Measurements from ENCODE around the gene GGTLC2. TPM values are rescaled to one million over a fixed set of nuclear protein-coding genes. Genes with fewer than 3 reads are reported as not detected.
"Not testable (repeated sequence)": the region's sequence is repeated elsewhere in the genome, so short reads cannot be mapped to it uniquely, and the experiment has no call there.

The GGTLC2 gene
- total and polyA plus RNA-seq, 8 donors = not detected

- H3K36me3 ChIP-seq = no peaks in the 10 kb centered on the region
- no peaks in the 10 kb centered on the region for H3K4me1 ChIP-seq
- no peak for TF ChIP-seq EP300 (IDR thresholded peaks at IDR 0.05)
- TF ChIP-seq POLR2A (IDR thresholded peaks at IDR 0.05) = no peak
- TF ChIP-seq POLR2AphosphoS5 (IDR thresholded peaks at IDR 0.05) = no peak
- no peak for TF ChIP-seq CTCF (IDR thresholded peaks at IDR 0.05)
- 57 to 69% (median 59%) methylated on average over 3 of the region's 3 CpGs for WGBS, 5 donors
- peaks cover 0 to 7% (median 0%) of the 10 kb centered on the region in 4 donors for H3K9me3 ChIP-seq
- DNase-seq = no peak
- no peak overlapping the region for H3K4me3 ChIP-seq
- H3K27me3 ChIP-seq = peaks cover 0 to 17% (median 0%) of the 10 kb centered on the region in 3 donors
- no peak overlapping the region for H3K27ac ChIP-seq
- intact Hi-C loops (cut with DNase I; ENCODE audit: low total_unique reads) = no loop called here
These were observed 24.5 kb upstream of the GGTLC2 start for GRCh38 chr22:22619765-22620414.

DNA sequence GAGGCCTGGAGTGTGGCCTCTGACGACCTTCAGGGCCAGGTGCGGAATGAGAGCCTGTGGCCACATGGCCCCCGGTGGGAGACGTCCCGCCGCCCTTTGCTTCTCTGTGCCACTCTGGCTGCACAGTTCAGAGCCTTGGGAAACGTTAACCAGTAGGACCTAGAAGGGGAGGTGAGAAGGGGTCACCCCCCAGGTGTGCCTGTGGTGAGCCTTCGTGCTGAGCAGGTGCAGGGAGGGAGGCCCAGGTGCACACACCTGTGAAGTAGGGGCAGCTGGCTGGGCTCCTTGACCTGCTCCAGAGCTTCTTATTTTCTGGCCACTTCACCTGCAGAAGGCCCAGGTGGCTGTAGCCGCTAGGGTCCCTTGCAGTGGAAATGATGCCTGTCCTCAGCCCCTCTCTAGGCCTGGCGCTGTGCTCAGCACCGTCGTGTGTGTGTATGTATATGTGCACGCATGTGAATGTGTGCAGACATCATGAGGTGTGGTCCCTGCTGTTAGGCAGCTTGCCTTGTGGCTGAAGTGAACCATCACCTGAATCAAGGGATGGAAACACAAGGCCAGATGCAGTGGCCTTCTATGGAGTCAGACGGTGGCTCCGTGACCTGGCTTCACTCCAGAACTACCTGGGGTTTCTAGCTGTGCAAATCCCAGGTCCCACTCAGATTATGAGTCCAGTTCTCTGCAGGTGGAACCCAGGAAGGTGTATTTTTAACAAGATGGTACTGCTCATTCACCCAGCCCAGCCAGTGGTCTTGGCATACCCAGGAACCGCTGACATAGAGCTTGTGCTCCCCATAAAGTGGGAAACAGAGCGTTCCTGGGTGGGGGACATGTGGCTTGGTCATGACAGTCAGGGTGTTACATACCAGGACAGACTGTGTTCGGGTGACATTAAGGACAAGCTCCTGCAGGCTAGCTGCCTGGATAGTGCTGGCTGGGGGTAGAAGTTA lies 15.6 kb upstream of the GGTLC2 start:
- 78 to 83% (median 81%) methylated on average over 9 to 12 of the region's 18 CpGs for WGBS, 5 donors
- H3K4me1 ChIP-seq; H3K4me3 ChIP-seq; DNase-seq; H3K9me3 ChIP-seq; intact Hi-C loops (cut with DNase I; ENCODE audit: low total_unique reads); H3K27ac ChIP-seq; H3K36me3 ChIP-seq; H3K27me3 ChIP-seq: not testable (repeated sequence)

DNA sequence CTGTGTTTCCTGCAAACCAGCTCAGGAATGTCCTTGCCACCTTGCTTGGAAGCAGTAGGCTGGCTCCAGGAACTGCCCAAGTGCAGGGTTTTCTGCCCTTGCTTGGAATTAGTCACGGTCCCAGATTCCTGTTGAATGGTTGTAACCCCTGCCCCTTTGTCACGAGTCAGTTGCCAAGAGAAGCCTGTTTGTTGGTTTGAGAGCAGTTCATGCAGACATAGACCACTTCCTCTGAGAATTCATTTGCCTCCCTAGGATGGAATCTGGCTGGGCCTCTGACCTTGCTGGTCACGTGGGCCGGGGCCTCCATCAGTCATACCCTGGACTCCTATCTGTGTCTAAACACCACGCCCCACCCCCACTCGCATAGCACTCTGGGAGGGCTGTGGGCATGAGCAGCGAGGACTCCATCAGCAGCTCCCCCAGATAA lies 13.2 kb upstream of the GGTLC2 start:
- H3K27ac ChIP-seq; H3K27me3 ChIP-seq; DNase-seq; H3K4me1 ChIP-seq; H3K36me3 ChIP-seq; intact Hi-C loops (cut with DNase I; ENCODE audit: low total_unique reads); H3K4me3 ChIP-seq; H3K9me3 ChIP-seq: not testable (repeated sequence)
- WGBS, 5 donors = 27 to 30% (median 29%) methylated on average over 2 to 7 of the region's 7 CpGs

DNA sequence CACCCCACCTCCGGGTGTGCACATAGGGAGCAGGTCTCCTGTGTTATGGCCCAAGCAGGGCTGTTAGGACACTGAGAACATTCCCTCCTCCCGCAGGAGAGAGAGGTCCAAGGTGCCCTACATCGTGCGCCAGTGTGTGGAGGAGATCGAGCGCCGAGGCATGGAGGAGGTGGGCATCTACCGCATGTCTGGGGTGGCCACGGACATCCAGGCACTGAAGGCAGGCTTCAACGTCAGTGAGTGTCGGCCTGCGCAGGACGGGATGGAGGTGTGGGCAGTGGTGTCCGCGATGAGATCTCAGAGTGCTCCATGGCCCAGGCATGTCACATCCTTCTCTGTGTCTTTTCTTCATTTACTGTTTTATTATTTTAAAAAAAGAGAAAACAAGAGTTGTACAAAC lies 12.2 kb upstream of the GGTLC2 start:
- DNase-seq; intact Hi-C loops (cut with DNase I; ENCODE audit: low total_unique reads): not testable (repeated sequence)

GRCh38 chr22:22633533-22633932 lies 10.9 kb upstream of the GGTLC2 start:
- intact Hi-C loops (cut with DNase I; ENCODE audit: low total_unique reads) = not testable (repeated sequence)
- 81 to 91% (median 83%) methylated on average over 13 to 14 of the region's 14 CpGs for WGBS, 5 donors

More for the DNA sequence above, 12.2 kb upstream of the GGTLC2 start:
- not testable (repeated sequence) for H3K4me1 ChIP-seq, H3K27me3 ChIP-seq, H3K36me3 ChIP-seq, H3K27ac ChIP-seq, H3K4me3 ChIP-seq, H3K9me3 ChIP-seq
- 92 to 98% (median 94%) methylated on average over 9 to 14 of the region's 15 CpGs for WGBS, 5 donors

GRCh38 chr22:22636260-22636659 lies 8.2 kb upstream of the GGTLC2 start:
- intact Hi-C loops (cut with DNase I; ENCODE audit: low total_unique reads); H3K36me3 ChIP-seq; H3K27ac ChIP-seq; H3K27me3 ChIP-seq; H3K9me3 ChIP-seq; H3K4me3 ChIP-seq; H3K4me1 ChIP-seq: not testable (repeated sequence)
- 15 to 43% (median 20%) methylated on average over 2 to 3 of the region's 7 CpGs; no CpG with 5 or more reads in 2 of the 5 donors for WGBS, 5 donors
- peak in 1 of 2 donors; percentile 10 for DNase-seq

More at GRCh38 chr22:22633533-22633932, 10.9 kb upstream of the GGTLC2 start:
- H3K4me1 ChIP-seq, H3K27me3 ChIP-seq, H3K9me3 ChIP-seq, H3K36me3 ChIP-seq, H3K27ac ChIP-seq, H3K4me3 ChIP-seq, DNase-seq: not testable (repeated sequence)

DNA sequence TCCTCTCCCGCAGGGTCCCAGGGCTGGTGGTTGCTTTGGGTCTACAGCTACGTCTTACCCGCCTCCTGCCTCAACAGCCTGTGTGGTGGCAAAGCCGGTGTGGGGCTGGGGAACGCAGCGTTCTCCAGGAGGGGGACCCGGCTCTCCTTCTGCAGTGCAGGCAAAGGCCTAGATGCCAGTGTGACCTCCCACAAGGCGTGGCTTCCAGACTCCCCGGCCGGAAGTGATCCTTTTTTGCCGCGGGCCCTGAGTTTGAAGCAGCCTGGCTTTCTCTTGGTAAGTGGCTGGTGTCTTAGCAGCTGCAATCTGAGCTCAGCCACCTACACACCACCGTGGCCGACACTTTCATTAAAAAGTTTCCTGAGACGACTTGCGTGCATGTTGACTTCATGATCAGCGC lies 6.1 kb upstream of the GGTLC2 start:
- H3K4me1 ChIP-seq; H3K27me3 ChIP-seq; H3K4me3 ChIP-seq; H3K27ac ChIP-seq; H3K36me3 ChIP-seq; H3K9me3 ChIP-seq; intact Hi-C loops (cut with DNase I; ENCODE audit: low total_unique reads); DNase-seq: not testable (repeated sequence)
- 40 to 75% (median 59%) methylated on average over 1 to 9 of the region's 17 CpGs for WGBS, 5 donors

- H3K4me1 ChIP-seq; H3K27ac ChIP-seq; H3K4me3 ChIP-seq; H3K36me3 ChIP-seq; H3K9me3 ChIP-seq; intact Hi-C loops (cut with DNase I; ENCODE audit: low total_unique reads); DNase-seq; H3K27me3 ChIP-seq: not testable (repeated sequence)
- 87 to 95% (median 89%) methylated on average over 4 to 9 of the region's 10 CpGs; no CpG with 5 or more reads in 1 of the 5 donors for WGBS, 5 donors
These were observed 2.2 kb upstream of the GGTLC2 start for GRCh38 chr22:22642255-22642654.

- intact Hi-C loops (cut with DNase I; ENCODE audit: low total_unique reads); DNase-seq: not testable (repeated sequence)
- WGBS, 5 donors = 57 to 100% (median 79%) methylated on average over 1 to 2 of the region's 4 CpGs; no CpG with 5 or more reads in 1 of the 5 donors
These were observed 1.6 kb downstream of the GGTLC2 start for GRCh38 chr22:22645969-22646368.

More at GRCh38 chr22:22645969-22646368, 1.6 kb downstream of the GGTLC2 start:
- not testable (repeated sequence) for H3K27me3 ChIP-seq, H3K4me1 ChIP-seq, H3K36me3 ChIP-seq, H3K27ac ChIP-seq, H3K4me3 ChIP-seq, H3K9me3 ChIP-seq

Measured in stomach (tissue), 9 donors.